HG03039 (cell line): ENCODE measurements around the gene RNASE12.

ENCODE experiments used
- ATAC-seq: cut with Tn5 transposase; IDR thresholded peaks from one replicate; pipeline ENCODE4 v1.9.1; 2021; ENCODE audit warnings: mild to moderate bottlenecking, moderate library complexity; ENCODE audit not compliant: unreplicated experiment

The RNASE12 gene

GRCh38 chr14:20546877-20547276 is 44.3 kb downstream of the RNASE12 start:
- no peak for ATAC-seq
